ENCODE measurements around the gene HHIP.

The HHIP gene

GRCh38 chr4:144645631-144646522 lies at the start of gene HHIP:
TSS of gene HHIP (plus strand) at chr4:144646156. CDS start at chr4:144646676, 520 bp downstream.
- DNase-seq: no peak

GRCh38 chr4:144597171-144597570 lies 48.8 kb upstream of the HHIP start:
- DNase-seq: no peak

- DNase-seq: no peak
These were observed 46.3 kb upstream of the HHIP start for GRCh38 chr4:144599621-144600020.

- no peak for DNase-seq
These were observed 34.1 kb upstream of the HHIP start for GRCh38 chr4:144611850-144612249.

GRCh38 chr4:144614850-144615585 lies 30.9 kb upstream of the HHIP start:
- no peak for DNase-seq

GRCh38 chr4:144621681-144622080 lies 24.3 kb upstream of the HHIP start:
- DNase-seq: no peak

GRCh38 chr4:144627663-144628076 lies 18.3 kb upstream of the HHIP start:
- DNase-seq: no peak

GRCh38 chr4:144633215-144633614 lies 12.7 kb upstream of the HHIP start:
- no peak for DNase-seq

GRCh38 chr4:144634978-144635747 lies 10.8 kb upstream of the HHIP start:
- DNase-seq: no peak

- no peak for DNase-seq
These were observed 1.4 kb upstream of the HHIP start for GRCh38 chr4:144644368-144645101.

GRCh38 chr4:144645102-144645630 lies 790 bp upstream of the HHIP start:
- DNase-seq: no peak

- no peak for DNase-seq
These were observed 653 bp downstream of the HHIP start for GRCh38 chr4:144646523-144647094.

GRCh38 chr4:144647095-144647561 lies 1.2 kb downstream of the HHIP start:
- DNase-seq: no peak

- DNase-seq: no peak
These were observed 1.6 kb downstream of the HHIP start for GRCh38 chr4:144647590-144647989.

- DNase-seq: no peak
These were observed 2.1 kb downstream of the HHIP start for GRCh38 chr4:144648042-144648441.

- DNase-seq: no peak
These were observed 3.7 kb downstream of the HHIP start for GRCh38 chr4:144649646-144650045.

- DNase-seq: no peak
These were observed 4.5 kb downstream of the HHIP start for GRCh38 chr4:144650311-144651005.

GRCh38 chr4:144653781-144654545 lies 8.0 kb downstream of the HHIP start:
- DNase-seq: no peak

- no peak for DNase-seq
These were observed 9.5 kb downstream of the HHIP start for GRCh38 chr4:144655491-144655890.

GRCh38 chr4:144656850-144657249 lies 10.9 kb downstream of the HHIP start:
- DNase-seq: no peak

Measured in CD4-positive, alpha-beta T cell treated with Interleukin-21 for 1 hour (primary cell).